ENCODE measurements around the gene NACAD.

Gene NACAD

DNA sequence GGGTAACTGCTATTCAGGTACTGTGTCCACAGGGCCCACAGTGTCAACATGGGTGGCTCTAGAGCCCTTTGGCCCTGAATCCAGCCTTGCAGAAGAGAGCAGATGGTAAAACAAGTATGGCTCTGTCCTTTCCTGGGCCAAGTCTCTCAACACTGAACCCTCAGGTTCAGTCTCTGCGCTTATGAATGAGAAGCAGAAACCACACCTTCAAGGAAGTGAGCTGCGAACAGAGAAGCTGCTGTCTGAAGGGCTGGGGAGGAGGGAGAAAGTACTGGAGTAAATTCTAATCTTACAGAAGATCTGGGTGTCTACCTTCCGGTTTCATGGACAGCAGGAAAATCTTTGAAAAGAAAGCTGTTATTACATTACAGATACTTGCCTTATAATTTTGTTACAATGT, 18.6 kb upstream of the NACAD start:
- H3K36me3 ChIP-seq (ENCODE audit: control insufficient read depth in 4 of 4, insufficient read depth in 4 of 4, low read length in 3 of 4): peaks cover 20 to 70% (median 60%) of the 10 kb centered on the region in 4 experiments
- CTCF ChIA-PET: interaction anchor here (1.4 kb wide), 1 partner anchor 28 kb away, joined by 3 read pairs; no protein-coding TSS in a partner anchor
- POLR2A ChIA-PET: no interaction called here

GRCh38 chr7:45106820-45107219, 18.1 kb upstream of the NACAD start:
- Histone ChIP-seq H3K9me3 (ENCODE audit: control extremely low read depth in 1 of 5, control insufficient read depth in 4 of 5, insufficient read depth in 2 of 5, low read depth in 1 of 5, low read length in 4 of 5) (no peaks in the 10 kb centered on the region), H3K4me3 (ENCODE audit: control insufficient read depth in 1 of 7, extremely low read depth in 1 of 7, insufficient read depth in 4 of 7, low read depth in 2 of 7, low read length in 6 of 7) (no peak overlapping the region), H3K27ac (ENCODE audit: insufficient read depth in 1 of 2, low read depth in 1 of 2, low read length in 2 of 2, poor library complexity in 1 of 2, severe bottlenecking in 2 of 2) (peak overlapping the region in 1 of 2 experiments; percentile 30), H3K27me3 (replicated peaks in 2 of 5; ENCODE audit: control insufficient read depth in 4 of 5, insufficient read depth in 5 of 5, low read length in 4 of 5) (no peaks in the 10 kb centered on the region), H3K4me1 (ENCODE audit: control extremely low read depth in 1 of 4, control insufficient read depth in 4 of 4, insufficient read depth in 4 of 4, low read length in 3 of 4) (peaks cover 3 to 22% (median 16%) of the 10 kb centered on the region in 4 experiments), H3K36me3 (ENCODE audit: control insufficient read depth in 4 of 4, insufficient read depth in 4 of 4, low read length in 3 of 4) (peaks cover 20 to 76% (median 65%) of the 10 kb centered on the region in 4 experiments)
- CTCF ChIA-PET: interaction anchor here (1.4 kb wide), 1 partner anchor 29 kb away, joined by 3 read pairs; no protein-coding TSS in a partner anchor
- WGBS (ENCODE audit: insufficient coverage): 99% methylated on average over 7 of the region's 8 CpGs
- POLR2A ChIA-PET: no interaction called here
- DNase-seq: no peak

More for the DNA sequence above, 18.6 kb upstream of the NACAD start:
- Histone ChIP-seq H3K27me3 (replicated peaks in 2 of 5; ENCODE audit: control insufficient read depth in 4 of 5, insufficient read depth in 5 of 5, low read length in 4 of 5) (no peaks in the 10 kb centered on the region), H3K4me1 (ENCODE audit: control extremely low read depth in 1 of 4, control insufficient read depth in 4 of 4, insufficient read depth in 4 of 4, low read length in 3 of 4) (peaks cover 3 to 27% (median 19%) of the 10 kb centered on the region in 4 experiments), H3K9me3 (ENCODE audit: control extremely low read depth in 1 of 5, control insufficient read depth in 4 of 5, insufficient read depth in 2 of 5, low read depth in 1 of 5, low read length in 4 of 5) (no peaks in the 10 kb centered on the region), H3K27ac (ENCODE audit: insufficient read depth in 1 of 2, low read depth in 1 of 2, low read length in 2 of 2, poor library complexity in 1 of 2, severe bottlenecking in 2 of 2) (peak overlapping the region in 1 of 2 experiments; percentile 30), H3K4me3 (ENCODE audit: control insufficient read depth in 1 of 7, extremely low read depth in 1 of 7, insufficient read depth in 4 of 7, low read depth in 2 of 7, low read length in 6 of 7) (no peak overlapping the region)
- DNase-seq: no peak
- 83% methylated on average over 1 of the region's 3 CpGs for WGBS (ENCODE audit: insufficient coverage)

DNA sequence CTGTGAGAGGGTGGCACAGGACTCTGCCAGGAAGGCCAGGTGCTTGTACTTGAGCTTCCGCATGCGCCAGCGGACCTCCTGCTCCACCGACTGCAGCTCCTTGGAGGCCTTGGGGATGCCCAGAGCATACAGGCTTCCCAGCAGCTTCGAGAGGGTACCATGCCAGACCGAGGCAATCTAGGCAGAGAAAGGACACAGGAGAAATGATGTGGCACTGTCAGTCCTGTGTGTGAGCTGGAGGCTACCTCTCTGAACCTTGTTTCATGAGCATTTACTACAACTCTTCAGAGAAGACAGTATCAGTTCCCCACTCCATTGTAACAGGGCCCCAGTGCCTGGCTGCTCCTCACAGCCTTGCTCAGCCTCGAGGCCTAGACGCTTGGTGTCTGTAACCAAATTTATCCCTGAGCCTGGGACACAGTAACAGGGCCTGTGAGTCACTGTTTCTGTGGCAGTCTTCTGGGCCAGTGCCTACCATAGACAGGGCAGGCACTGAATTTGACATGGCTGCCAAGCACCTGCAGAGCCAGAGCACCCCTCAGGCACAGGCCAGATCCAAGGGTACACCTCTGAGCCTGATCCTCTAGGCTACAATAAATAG, 16.9 kb upstream of the NACAD start:
- H3K9me3 ChIP-seq (ENCODE audit: control extremely low read depth in 1 of 5, control insufficient read depth in 4 of 5, insufficient read depth in 2 of 5, low read depth in 1 of 5, low read length in 4 of 5): no peaks in the 10 kb centered on the region
- ChIA-PET CTCF (interaction anchor here (0.8 kb wide), 1 partner anchor 22 kb away, joined by 4 read pairs; no protein-coding TSS in a partner anchor), POLR2A (no interaction called here)
- no peaks in the 10 kb centered on the region for H3K27me3 ChIP-seq (replicated peaks in 2 of 5; ENCODE audit: control insufficient read depth in 4 of 5, insufficient read depth in 5 of 5, low read length in 4 of 5)
- H3K4me1 ChIP-seq (ENCODE audit: control extremely low read depth in 1 of 4, control insufficient read depth in 4 of 4, insufficient read depth in 4 of 4, low read length in 3 of 4): peaks cover 2 to 21% (median 15%) of the 10 kb centered on the region in 4 experiments
- no peak overlapping the region for H3K4me3 ChIP-seq (ENCODE audit: control insufficient read depth in 1 of 7, extremely low read depth in 1 of 7, insufficient read depth in 4 of 7, low read depth in 2 of 7, low read length in 6 of 7)
- DNase-seq: no peak
- H3K27ac ChIP-seq (ENCODE audit: insufficient read depth in 1 of 2, low read depth in 1 of 2, low read length in 2 of 2, poor library complexity in 1 of 2, severe bottlenecking in 2 of 2): no peak overlapping the region
- H3K36me3 ChIP-seq (ENCODE audit: control insufficient read depth in 4 of 4, insufficient read depth in 4 of 4, low read length in 3 of 4): peaks cover 20 to 87% (median 76%) of the 10 kb centered on the region in 4 experiments
- WGBS (ENCODE audit: insufficient coverage): 100% methylated on average over 8 of the region's 8 CpGs

- Histone ChIP-seq H3K9me3 (ENCODE audit: control extremely low read depth in 1 of 5, control insufficient read depth in 4 of 5, insufficient read depth in 2 of 5, low read depth in 1 of 5, low read length in 4 of 5) (no peaks in the 10 kb centered on the region), H3K27me3 (replicated peaks in 2 of 5; ENCODE audit: control insufficient read depth in 4 of 5, insufficient read depth in 5 of 5, low read length in 4 of 5) (no peaks in the 10 kb centered on the region), H3K36me3 (ENCODE audit: control insufficient read depth in 4 of 4, insufficient read depth in 4 of 4, low read length in 3 of 4) (peaks cover 20 to 94% (median 80%) of the 10 kb centered on the region in 4 experiments), H3K4me1 (ENCODE audit: control extremely low read depth in 1 of 4, control insufficient read depth in 4 of 4, insufficient read depth in 4 of 4, low read length in 3 of 4) (peaks cover 0 to 14% (median 10%) of the 10 kb centered on the region in 4 experiments), H3K27ac (ENCODE audit: insufficient read depth in 1 of 2, low read depth in 1 of 2, low read length in 2 of 2, poor library complexity in 1 of 2, severe bottlenecking in 2 of 2) (no peak overlapping the region), H3K4me3 (ENCODE audit: control insufficient read depth in 1 of 7, extremely low read depth in 1 of 7, insufficient read depth in 4 of 7, low read depth in 2 of 7, low read length in 6 of 7) (no peak overlapping the region)
- POLR2A ChIA-PET: no interaction called here
- WGBS (ENCODE audit: insufficient coverage): 99% methylated on average over 12 of the region's 12 CpGs
- DNase-seq: no peak
- CTCF ChIA-PET: interaction anchor here (0.8 kb wide), 1 partner anchor 22 kb away, joined by 4 read pairs; no protein-coding TSS in a partner anchor
Observed at GRCh38 chr7:45104844-45105587, 16.2 kb upstream of the NACAD start.

DNA sequence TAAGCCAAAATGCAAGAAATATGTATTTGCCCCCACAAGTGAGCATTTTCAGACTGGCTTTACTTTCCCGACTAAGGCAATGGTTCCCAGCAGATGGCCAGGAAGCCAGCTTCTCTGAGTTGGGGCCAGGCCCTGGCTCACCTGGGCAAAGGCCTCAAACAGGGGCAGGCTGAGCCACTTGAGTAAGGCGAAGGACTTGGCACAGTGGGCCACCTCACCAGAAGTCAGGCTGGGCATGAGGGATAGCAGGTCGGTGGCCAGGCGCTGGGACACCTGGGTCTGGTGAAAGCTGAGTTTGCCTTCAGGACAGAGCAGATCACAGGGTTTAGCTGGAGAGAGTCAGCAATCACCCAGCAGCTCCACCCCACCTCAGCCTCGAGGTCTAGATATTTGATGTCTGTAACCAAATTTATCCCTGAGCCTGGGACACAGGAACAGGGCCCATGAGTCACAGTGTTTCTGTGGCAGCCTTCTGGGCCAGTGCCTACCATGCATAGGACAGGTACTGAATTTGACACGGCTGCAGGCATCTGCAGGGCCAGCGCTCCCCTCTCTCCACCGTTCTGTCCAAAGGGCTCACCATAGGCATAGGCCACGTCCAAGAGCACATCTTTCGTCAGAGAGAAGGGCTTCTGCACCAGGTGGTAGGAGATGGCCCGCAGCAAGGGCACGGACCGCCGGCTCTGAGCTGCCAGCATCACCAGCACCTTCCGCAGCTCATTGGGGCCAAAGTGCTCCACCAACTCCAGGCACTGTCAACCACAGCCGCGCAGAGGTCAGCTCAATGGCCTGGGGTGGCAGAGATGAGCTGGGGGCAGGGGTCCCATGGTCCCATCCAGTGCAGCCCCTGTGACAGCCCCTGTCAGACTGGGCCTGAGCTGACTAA, 15.4 kb upstream of the NACAD start:
- peaks cover 0 to 9% (median 8%) of the 10 kb centered on the region in 4 experiments for H3K4me1 ChIP-seq (ENCODE audit: control extremely low read depth in 1 of 4, control insufficient read depth in 4 of 4, insufficient read depth in 4 of 4, low read length in 3 of 4)
- H3K27ac ChIP-seq (ENCODE audit: insufficient read depth in 1 of 2, low read depth in 1 of 2, low read length in 2 of 2, poor library complexity in 1 of 2, severe bottlenecking in 2 of 2): no peak overlapping the region
- WGBS (ENCODE audit: insufficient coverage): 97% methylated on average over 14 of the region's 17 CpGs

DNA sequence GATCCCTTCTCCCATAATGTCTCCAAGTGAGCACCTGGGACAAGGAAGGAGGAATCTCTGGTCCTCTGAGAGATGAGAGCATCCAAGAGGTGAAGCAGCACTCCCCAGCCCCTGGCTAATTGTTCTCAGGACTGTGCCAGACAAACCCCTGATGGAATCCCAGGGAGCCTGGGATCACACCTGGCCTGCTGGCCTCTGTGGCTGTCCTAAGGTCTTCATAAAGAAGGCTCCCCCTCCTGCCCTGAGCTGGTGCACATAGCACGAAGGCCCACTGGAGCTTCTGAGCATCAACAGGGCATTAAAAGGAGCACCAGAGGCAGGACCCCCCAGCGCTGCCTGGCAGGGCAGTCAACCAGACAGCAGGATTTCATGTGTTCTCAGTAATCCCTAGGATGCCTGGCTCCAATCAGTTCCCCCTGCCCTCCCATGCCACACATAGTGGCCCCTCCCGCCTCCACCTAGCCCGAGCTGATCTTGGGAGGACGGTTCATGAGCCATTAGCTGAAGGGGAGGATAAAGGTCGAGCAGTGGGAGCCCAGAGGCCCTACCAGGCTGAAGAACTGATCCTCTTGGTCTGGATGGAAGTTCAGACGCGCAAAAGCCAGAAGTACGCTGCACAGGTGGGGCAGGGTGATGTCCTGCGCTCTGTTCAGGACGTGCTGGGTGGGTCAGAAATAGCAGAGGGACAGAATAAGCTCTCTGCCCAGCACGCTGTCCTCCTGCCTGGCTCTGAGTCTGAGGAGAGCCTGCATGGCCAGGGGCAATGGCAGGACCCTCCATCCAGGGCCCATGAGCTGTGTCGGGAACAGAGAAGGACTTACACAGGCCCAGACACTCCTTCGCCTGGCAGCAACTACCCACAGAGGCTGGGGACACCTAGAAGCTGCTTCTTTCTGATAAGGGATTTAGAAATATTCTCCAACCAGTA, 14.3 kb upstream of the NACAD start:
- Histone ChIP-seq H3K36me3 (ENCODE audit: control insufficient read depth in 4 of 4, insufficient read depth in 4 of 4, low read length in 3 of 4) (peaks cover 22 to 92% (median 76%) of the 10 kb centered on the region in 4 experiments), H3K27me3 (replicated peaks in 2 of 5; ENCODE audit: control insufficient read depth in 4 of 5, insufficient read depth in 5 of 5, low read length in 4 of 5) (no peaks in the 10 kb centered on the region), H3K27ac (ENCODE audit: insufficient read depth in 1 of 2, low read depth in 1 of 2, low read length in 2 of 2, poor library complexity in 1 of 2, severe bottlenecking in 2 of 2) (no peak overlapping the region), H3K4me3 (ENCODE audit: control insufficient read depth in 1 of 7, extremely low read depth in 1 of 7, insufficient read depth in 4 of 7, low read depth in 2 of 7, low read length in 6 of 7) (no peak overlapping the region), H3K4me1 (ENCODE audit: control extremely low read depth in 1 of 4, control insufficient read depth in 4 of 4, insufficient read depth in 4 of 4, low read length in 3 of 4) (peaks cover 0 to 2% (median under 1%) of the 10 kb centered on the region in 4 experiments), H3K9me3 (ENCODE audit: control extremely low read depth in 1 of 5, control insufficient read depth in 4 of 5, insufficient read depth in 2 of 5, low read depth in 1 of 5, low read length in 4 of 5) (no peaks in the 10 kb centered on the region)
- ChIA-PET CTCF (interaction anchor here (1.6 kb wide), 1 partner anchor 531 kb away, joined by 4 read pairs; no protein-coding TSS in a partner anchor), POLR2A (interaction anchor here (1.4 kb wide), 1 partner anchor 9 kb away, joined by 4 read pairs; the partner anchor contains the start of gene TBRG4)
- WGBS (ENCODE audit: insufficient coverage): 99% methylated on average over 14 of the region's 14 CpGs
- no peak for DNase-seq

More for the DNA sequence above, 15.4 kb upstream of the NACAD start:
- Histone ChIP-seq H3K9me3 (ENCODE audit: control extremely low read depth in 1 of 5, control insufficient read depth in 4 of 5, insufficient read depth in 2 of 5, low read depth in 1 of 5, low read length in 4 of 5) (no peaks in the 10 kb centered on the region), H3K4me3 (ENCODE audit: control insufficient read depth in 1 of 7, extremely low read depth in 1 of 7, insufficient read depth in 4 of 7, low read depth in 2 of 7, low read length in 6 of 7) (no peak overlapping the region), H3K36me3 (ENCODE audit: control insufficient read depth in 4 of 4, insufficient read depth in 4 of 4, low read length in 3 of 4) (peaks cover 22 to 100% (median 85%) of the 10 kb centered on the region in 4 experiments), H3K27me3 (replicated peaks in 2 of 5; ENCODE audit: control insufficient read depth in 4 of 5, insufficient read depth in 5 of 5, low read length in 4 of 5) (no peaks in the 10 kb centered on the region)
- POLR2A ChIA-PET: interaction anchor here (1.4 kb wide), 1 partner anchor 7 kb away, joined by 4 read pairs; the partner anchor contains the start of gene TBRG4
- CTCF ChIA-PET: no interaction called here
- no peak for DNase-seq
